GM18499 (cell line): Measurements from ENCODE around the gene ORMDL1.

Experiments used
- ATAC-seq: cut with Tn5 transposase; IDR thresholded peaks from one replicate; pipeline ENCODE4 v1.9.1; 2021; ENCODE audit warnings: moderate number of reproducible peaks; ENCODE audit not compliant: insufficient read depth, unreplicated experiment

Gene ORMDL1, protein sequence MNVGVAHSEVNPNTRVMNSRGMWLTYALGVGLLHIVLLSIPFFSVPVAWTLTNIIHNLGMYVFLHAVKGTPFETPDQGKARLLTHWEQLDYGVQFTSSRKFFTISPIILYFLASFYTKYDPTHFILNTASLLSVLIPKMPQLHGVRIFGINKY

DNA sequence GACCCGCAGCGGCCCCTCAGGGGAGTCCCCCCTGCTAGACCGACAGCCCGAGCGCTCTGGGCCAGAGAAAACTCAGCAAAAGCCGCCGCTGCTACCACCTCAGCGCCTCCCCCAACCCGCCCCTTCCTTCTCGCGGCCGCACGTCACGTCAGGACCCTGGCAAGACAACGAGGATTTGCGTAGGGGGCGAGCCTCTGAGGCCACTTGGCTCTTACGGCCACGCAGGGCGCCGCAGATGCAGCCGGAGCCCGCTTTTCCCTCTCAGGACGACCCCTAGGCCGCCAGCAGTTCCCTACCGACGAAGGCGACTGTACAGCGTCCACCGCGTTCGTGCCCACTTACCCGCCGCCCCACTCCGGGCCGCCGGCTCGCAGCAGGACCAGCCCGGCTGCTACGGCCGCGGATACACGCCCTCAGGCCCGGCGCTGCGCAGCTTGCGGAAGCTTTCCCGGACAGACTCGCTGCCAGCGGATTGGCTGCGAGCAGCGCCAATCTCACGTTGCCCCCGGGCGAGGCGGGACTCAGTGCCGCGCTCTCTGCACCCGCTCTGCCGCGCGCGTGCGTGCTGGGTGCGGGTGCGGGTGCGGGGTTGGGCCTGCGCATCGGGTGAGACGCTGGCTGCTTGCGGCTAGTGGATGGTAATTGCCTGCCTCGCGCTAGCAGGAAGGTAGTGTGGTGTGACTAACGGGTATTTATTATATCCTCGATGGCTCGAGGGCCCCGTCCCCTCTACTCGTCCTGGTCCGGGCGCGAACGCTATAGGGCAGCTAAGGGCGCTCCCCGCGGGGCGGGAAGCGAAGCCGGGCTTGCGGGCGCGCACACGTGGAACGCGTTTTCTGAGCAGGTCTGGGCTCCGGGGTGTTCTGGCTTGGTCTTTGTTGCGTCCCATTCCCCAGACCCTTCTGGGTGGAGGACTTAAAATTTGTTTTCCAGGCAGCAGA, at the start of gene ORMDL1, which contains the start of gene PMS1:
Gene ORMDL1 (minus strand): TSS at position 413 of the 941 bp plus-strand sequence. CDS start 1,744 bp downstream, outside the sequence.
Gene PMS1 (plus strand): TSS at position 524 of the 941 bp plus-strand sequence. CDS start 7,360 bp downstream, outside the sequence.
- ATAC-seq = peak; percentile 83

DNA sequence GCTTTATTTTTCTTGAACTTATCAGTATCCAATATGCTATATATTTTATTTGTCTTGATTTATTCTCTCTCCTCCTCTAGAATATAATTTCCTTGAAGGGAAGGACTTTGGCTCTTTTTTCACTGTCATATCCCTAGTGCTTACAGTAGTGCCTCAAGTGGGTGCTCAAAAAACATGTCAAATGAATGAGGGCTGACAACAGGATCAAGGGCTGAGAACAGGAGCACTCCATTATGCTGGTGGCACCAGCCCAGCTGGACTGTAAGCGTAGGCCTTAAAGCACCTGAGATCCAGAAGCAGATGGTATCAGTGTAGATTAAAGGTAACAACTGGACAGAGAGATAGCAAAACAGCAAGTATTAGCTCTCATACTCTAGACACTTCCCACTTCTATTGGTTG, 46.4 kb upstream of the ORMDL1 start:
- no peak for ATAC-seq

DNA sequence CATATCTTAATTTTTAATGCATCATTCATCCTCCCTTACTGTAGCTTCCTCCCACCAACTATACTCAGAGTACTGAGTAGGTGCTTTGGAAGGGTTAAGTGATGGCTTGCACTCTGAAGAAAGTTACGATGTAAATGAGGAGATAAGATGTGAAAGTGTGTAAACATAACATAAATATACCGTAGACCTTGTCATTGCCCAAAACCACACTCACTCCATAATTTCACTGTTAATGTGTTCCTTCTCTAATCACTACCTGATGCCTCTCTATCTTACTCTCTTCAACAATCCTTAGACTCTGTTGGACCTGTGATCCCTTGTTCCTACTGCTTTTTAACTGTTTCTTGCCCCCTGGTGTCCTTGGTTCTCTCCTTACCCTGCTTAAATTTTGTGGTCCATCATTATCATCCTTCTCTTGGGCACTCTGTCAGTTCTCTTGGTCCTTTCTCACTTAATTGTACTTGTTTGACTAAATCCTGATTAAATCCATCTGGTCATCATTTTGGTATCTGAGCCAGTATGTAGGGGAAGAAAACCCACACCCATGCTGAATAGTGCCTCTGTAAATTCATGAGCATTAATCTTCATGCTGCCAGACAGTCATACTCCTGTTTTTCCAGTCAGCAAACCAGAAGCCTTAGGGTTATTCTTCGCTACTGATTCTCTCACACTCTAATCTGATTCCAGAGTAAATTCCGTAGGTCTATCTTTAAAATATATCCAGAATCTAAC, 45.1 kb upstream of the ORMDL1 start:
- no peak for ATAC-seq

DNA sequence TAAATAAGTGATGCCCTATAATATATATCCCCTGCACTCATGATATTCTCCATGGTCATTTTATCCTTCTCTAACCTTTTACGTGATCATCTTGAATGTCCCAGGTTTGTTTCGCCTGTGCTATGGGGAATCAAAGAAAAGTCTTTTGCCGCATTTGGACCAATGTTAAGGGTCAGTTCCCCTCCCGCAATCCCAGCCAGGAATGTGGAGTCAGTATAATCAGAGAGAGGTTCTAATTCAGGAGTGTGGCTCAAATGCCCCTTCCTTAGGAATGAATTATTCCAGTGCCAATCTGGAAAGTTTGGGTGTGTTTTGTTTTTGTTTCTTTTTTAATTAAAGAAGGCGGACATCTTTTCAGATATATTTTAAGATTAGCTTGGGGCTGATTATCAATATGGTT, 41.9 kb upstream of the ORMDL1 start:
- no peak for ATAC-seq

DNA sequence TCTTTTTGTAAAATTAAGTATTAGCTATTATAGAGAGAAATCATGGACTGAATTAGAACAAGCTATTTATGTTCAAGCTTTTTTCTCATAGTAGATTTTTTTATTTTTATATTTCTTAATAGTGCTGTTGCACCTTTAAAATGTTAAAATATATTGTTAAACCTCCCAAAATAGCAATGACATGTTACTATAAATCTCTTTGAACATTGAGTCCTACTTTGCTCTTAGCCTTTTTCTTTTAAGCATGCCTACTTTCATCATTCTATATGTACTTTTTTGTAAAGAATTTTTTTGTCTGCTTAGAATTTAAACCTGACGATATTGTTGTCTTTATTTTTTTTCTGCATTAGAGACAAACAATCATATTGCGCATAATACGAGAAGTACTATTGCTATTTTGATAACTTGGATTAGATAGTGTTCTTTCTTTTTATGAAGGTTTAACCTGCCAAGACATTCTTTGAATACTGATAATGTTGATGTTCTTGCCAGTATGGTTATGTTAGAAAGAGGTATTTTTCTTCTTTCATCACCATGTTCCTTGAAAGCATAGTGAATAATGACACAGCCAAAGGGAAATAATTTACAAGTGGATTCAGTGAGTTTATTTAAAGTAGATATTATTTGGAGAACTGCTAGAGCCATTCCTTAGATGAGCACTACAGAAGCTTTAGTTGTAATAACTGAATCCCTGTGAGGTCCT, 40.7 kb upstream of the ORMDL1 start:
- no peak for ATAC-seq

DNA sequence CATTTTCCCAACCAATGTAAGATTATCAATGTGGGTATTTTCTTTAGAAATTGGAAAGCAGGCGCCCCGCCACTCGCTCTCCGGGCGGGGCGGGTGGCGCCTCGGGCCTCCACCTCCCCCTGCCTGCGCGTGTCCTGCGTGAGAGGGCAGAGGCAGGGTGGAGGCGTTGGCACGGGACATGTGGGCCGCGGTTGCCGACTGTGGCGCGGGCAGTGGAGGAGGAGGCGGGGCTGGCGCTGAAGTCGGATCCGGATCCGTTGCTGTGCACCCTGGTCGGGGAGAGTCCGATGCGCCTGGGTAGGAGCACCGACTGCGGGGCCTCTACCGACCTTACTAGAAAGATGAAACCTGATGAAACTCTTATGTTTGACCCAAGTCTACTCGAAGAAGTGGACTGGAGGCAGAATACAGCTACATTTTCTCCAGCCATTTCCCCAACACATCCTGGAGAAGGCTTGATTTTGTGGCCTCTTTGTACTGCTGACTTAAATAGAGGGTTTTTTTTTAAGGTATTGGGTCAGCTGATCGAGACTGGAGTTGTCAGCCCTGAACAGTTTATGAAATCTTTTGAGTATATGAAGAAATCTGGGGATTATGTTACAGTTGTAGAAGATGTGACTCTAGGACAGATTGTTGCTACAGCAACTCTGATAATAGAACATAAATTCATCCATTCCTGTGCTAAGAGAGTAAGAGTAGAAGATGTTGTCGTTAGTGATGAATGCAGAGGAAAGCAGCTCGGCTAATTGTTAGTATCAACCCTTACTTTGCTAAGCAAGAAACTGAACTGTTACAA, 38.0 kb upstream of the ORMDL1 start:
- no peak for ATAC-seq

DNA sequence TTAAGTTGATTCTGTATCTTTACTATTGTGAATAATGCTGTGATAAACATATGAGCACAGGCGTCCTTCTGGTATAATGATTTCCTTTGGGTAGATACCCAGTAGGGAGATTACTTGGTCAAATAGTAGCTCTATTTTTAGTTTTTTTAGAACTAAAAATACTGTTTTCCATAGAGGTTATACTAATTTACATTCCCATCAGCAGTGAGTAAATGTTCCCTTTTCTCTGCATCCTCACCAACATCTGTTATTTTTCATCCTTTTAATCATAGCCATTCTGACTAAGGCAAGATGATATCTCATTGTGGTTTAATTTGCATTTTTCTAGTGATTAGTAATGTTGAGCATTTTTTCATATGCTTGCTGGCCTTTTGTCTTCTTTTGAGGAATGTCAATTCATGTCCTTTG, 35.2 kb upstream of the ORMDL1 start:
- no peak for ATAC-seq

DNA sequence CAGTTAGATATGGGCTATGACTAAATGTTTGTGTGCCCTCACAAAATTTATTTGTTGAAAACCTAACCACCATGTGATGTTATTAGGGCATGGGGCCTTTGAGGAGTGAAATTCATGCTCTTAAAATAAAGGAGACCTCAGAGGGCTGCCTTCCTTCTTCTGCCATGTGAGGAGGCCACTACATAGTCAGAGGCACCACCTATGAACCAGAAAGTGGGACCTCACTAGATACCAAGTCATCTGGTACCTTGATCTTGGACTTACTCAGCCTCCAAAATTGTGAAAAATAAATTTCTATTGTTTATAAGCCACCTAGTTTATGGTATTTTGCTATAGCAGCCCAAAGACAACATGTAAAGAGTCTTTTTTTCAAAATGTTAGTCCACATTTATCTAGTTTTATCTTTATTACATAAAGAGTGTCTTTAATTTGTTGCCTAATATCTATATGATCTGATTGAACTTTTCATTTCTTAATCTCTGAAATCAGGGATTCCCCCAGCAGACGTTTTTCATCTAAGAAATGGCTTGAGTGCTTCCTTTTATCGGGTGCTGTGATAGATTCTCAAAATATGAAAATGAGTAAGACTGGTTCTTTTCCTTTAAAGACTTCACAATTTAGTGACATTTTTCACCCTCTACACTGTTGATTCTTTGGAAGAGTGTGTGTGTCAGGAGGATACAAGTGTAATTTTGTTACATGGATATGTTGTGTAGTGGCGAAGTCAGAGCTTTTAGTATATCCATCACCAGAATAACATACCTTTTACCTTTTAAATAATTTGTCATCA, 34.3 kb upstream of the ORMDL1 start:
- ATAC-seq = no peak

DNA sequence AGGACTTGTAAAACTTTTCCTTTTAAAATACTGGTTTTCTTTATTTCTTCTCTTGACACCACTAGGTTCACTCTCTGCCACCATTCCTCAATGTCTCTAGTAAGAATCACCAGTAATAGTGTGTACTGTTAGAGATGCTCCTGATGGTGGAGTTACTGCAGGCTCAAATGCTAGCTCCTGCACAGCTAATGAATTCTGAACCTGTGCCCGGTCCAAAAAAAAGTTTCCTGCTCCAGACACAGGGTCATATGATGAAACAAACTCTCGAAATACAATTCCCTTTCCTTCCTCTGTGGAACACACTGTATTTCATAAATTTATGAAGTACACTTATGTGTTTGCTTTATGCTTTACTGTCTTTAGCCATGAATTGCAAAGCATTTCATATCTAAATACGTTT, 19.3 kb upstream of the ORMDL1 start:
- ATAC-seq = no peak

DNA sequence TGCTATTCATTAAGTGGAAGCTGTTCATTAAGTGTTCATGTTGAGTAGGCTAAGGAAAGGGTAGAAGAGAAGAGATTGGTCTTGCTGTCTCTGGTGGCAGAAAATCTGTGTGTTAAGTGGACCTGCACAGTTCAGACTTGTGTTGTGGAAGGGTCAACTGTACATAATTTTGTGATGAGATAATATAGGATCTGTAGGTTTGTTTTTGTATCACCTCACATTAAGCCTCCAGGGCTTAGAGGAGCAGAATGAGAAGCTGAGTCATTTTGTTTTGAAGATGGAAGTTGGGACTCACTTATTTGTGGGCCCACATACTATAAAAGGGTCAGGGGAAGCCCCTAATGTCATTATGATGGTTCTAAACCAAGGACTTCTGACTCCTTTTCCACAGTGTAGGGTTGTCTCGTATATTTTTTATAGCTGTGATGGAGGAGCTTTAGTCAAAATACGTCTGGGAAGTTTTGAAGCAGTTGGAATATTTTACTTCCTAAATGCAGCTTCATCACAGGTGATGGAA, 18.3 kb upstream of the ORMDL1 start:
- ATAC-seq = no peak

DNA sequence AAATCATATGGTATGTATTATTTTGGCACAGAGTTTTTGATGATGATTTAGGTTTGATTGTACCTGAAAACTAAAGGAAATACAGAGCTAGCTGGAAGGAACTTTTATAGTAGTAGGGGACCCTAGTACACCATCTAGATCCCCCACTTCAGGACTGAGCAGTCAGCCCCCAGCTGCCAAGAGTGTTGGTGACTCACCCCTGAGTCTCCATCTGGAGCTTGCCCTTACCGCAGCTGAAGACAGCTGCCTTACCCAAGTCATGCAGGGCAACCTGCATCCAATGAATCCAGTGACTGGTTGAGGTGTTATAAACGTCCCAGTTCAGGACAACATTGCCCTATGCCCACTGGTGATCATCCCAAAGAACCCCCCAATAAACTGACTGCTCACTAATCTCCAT, 15.4 kb upstream of the ORMDL1 start:
- no peak for ATAC-seq

DNA sequence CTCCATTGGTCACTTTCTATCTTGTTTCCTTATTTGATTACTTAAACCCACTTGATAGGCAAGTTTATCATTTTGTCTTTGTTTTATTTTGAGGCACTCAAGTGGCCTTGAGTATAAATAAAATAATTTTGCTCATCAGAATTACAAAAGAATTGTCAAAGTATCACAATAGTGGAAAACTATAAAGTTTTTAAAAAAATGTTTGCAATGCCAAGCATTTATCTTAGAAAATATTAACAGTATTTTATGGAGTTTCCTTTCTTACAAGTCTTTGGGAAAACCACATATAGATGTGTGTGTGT, 14.8 kb upstream of the ORMDL1 start:
- ATAC-seq = no peak

DNA sequence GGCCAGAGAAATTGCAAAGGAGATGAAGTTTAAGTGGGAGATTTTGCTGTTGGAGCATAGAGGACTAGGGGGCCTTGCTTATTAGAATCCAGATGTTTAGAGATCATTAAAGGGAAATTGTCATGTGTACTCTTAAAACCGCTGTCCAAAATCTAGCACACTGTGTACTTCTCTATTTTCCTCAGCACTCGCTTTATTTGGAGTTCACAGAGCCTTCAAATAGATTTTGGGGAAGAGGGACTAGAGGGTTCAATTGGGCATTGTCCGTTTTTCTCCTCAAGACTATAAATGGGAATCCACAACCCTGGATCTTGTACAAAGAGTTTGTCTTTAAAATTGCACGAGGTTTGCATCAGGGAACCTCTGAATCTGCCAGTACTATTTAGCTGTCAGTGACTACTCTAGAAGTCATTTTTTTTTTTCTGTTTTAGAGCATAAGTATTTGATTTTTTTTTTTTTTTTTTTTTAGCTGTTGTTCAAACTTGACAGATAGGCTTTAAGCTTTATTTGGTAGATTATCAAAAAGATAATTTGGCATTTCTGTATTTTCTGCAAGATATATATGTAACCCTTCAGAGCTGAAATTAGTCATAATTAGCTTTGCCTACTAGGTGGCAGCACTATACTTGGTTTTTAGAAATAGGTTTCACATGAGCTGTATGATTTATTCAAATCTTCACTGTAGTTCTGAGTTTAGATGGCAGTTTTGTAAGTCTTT, 14.3 kb upstream of the ORMDL1 start:
- ATAC-seq = peak; percentile 66

DNA sequence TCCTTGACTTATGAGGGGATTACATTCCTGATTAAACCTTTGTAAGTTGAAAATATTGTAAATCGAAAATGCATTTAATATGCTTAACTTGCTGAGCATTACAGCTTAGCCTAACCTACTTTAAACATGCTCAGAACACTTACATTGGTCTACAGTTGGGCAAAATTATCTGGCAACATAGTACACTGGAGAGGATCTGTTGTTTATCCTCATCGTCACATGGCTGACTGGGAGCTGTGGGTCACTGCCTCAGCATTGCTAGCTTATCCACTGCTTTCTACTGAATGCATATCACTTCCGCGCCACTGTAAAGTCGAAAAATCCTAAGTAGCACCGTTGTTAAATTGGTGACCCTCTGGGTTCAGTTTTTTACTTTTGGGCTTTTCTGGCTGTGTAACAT, 13.8 kb upstream of the ORMDL1 start:
- ATAC-seq = no peak

DNA sequence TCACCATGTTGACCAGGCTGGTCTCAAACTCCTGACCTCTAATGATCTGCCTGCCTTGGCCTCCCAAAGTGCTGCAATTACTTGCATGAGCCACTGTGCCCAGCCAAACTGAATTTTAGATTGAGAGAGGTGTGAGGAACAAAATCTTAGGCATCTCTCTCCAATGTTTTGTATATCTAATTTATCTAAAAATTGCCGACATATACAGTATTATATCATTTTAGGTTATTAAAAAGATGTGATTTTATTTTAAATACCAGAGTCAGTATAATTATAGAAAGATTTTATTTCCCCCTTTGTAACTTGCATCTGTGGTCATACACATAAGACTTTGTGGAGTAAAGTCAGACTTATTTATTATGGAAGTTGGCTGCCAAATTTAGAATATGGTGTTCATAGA, 10.2 kb upstream of the ORMDL1 start:
- ATAC-seq = no peak

DNA sequence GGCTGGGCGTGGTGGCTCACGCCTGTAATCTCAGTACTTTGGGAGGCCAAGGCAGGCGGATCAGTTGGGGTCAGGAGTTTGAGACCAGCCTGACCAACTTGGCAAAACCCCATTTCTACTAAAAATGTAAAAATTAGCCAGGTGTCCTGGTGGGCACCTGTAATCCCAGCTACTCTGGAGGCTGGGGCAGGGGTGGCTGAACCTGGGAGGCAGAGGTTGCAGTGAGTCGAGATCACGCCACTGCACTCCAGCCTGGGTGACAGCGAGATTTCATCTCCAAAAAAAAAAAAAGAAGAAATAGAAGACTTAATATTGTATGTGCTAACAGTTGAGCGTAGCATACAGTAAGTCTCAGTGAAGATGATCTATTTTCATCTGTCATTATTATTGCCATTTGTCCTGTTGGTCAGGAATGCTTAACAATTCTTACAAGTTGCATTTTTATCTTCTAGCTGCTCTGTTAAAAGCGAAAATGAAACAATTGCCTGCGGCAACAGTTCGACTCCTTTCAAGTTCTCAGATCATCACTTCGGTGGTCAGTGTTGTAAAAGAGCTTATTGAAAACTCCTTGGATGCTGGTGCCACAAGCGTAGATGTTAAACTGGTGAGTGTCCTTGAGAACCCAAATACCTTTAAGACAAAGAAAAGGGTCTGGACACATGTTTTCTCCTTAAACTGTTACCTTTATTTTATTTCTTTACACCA, 7.4 kb upstream of the ORMDL1 start:
- no peak for ATAC-seq

DNA sequence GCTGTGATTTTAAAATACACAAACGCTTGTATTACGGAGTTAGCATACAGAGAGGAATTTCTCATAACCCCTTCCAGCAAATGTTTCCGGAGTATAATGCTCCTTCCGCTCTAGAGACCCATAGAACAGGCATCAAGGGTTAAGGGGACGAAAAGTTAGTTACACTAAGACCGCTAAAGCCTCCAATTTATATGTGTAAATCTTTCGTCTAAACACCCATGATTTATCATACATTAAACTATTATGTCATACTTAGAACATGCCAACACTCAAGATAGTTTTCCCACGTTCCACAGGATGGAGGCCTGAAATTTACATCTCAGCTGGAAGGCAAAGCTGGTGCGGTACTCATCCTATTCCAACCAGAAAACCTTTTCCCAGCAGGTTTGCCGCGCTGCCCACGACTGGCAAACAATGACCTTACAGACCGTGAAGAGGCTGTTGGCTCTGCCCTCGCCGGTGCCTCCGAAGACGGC, 650 bp downstream of the ORMDL1 start:
- peak; percentile 9 for ATAC-seq
